GM19372 (cell line): ENCODE data around the gene NEUROD2.
A peak's percentile ranks its signal among the peaks of the same experiment; 100 is the strongest.

Experiments used
- ATAC-seq: cut with Tn5 transposase; IDR thresholded peaks from one replicate; pipeline ENCODE4 v1.9.1; 2021; ENCODE audit warnings: mild to moderate bottlenecking, low read depth, moderate library complexity; ENCODE audit not compliant: unreplicated experiment

The NEUROD2 gene

DNA sequence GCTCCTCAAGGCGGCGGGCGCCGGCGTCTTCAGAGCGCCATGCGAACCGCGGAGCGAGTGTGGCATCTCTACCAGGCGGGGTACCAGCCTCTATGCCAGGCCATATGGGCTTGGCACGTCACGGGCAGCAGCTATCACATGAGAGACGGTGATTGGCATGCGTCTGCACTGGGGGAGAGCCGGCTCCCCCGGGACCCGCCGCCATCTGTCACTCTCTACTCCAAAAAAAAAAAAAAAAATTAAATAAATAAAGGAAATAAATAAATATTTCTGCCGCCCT, at the start of gene NEUROD2:
NEUROD2 (minus strand) TSS at position 70 of the 280 bp plus-strand sequence. CDS start 1,321 bp downstream, outside the sequence.
- no peak for ATAC-seq

GRCh38 chr17:39655105-39655504, 47.4 kb upstream of the NEUROD2 start:
- ATAC-seq: no peak

DNA sequence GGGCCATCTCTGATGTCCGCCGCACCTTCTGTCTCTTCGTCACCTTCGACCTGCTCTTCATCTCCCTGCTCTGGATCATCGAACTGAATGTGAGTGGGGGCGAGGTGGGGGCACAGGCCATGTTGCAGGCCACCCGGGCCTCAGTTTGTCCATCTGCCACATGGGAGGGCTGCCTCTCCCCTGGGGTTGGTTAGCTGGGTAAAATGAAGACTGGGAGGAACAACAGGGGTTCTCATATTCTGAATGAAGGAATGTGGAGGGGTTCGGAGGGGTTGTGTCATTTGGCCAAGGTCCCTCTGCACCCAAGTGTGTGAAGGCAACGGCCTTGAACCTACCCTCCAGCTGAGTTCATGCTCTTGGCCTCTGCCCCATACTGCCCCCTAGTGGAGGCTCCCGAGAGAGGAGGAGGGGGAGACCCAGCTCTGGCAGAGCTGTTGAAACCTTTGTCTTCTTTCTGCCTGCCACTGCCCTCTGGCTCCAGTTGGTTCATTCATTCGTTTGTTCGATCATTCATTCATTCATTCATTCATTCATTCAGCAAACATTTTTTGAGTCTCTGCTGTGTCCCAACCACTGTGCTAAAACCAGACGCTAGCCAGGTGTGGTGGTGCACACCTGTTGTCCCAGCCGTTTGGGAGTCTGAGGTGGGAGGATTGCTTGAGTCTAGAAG, 46.1 kb upstream of the NEUROD2 start:
- no peak for ATAC-seq

DNA sequence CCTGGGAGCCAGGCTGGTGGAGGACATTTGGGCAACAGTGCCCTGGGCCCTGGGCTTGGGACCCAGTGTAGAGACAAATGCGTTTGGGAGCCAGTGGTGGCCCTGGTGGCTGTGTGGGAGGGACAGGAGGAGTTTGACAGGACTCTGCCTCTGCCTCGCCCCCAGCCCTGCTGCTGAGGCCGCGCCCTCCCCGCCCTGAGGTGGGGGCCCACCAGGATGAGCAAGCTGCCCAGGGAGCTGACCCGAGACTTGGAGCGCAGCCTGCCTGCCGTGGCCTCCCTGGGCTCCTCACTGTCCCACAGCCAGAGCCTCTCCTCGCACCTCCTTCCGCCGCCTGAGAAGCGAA, 45.6 kb upstream of the NEUROD2 start:
- no peak for ATAC-seq

- ATAC-seq: no peak
These were observed 45.0 kb upstream of the NEUROD2 start for GRCh38 chr17:39652587-39653315.

DNA sequence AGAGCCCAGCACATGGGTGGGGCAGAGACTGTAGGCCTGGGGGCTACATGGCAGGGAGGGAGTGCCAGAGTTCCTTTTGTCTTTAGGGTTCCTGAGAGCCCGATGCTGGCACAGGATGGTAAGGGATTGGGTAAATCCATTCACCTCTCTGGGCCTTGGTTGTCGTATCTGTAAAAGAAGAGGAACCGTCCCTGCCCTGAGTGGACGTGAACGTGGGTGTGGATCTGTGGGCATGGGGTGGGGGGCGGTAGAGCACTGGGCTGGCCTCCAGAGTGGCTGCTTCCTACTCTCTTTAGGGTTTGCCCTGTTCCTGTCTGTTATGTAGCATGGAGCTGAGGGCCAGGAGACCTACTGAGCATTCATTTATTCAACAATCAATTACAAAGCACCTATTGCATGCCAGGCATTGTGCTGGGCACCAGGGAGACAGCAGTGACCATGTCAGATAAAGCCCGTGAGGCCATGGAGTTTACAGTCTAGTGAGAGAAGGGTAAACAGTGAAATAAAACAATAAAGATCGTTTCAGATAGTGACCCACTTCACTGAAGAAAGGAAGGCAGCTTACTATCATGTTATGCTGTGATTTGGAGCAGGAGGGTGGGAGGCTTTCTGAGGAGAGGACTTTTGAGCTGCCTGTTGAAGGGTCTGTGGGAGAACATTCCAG, 44.3 kb upstream of the NEUROD2 start:
- ATAC-seq: no peak

GRCh38 chr17:39650121-39650579, 42.4 kb upstream of the NEUROD2 start:
- no peak for ATAC-seq

DNA sequence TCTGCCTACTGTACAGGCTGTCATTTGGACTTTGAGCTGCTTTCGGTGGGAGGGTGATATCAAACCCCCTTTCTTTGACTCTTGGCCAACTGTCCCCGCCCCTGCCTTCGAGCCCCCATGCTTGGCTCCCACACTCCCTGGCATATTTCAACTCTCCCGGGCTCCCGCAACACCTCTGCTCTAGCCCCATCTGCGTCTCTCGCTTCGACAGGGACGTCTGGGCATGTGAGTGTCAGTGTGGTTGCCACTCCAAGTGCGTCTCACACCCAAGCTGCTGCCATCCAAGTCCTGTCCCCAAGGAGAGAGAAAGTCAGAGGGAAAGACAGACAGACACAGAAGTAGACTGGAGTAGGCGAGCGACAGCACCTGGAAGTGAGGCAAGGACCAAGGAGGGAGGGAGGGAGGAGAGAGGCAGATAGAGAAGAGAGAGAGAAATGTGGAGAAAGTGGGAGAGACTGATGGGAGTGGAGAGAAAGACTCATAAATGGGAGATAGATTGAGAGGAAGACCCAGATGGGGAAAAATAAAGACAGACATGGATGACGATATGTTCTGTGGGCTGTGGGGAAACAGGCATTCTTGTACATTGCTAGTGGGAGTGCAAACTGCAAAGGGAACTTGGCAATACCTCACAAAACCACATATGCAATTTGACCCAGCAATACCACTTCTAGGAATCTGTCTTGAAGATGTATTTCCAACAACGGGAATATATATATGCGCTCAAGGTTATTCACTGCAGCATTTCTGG, 41.1 kb upstream of the NEUROD2 start:
- no peak for ATAC-seq

- ATAC-seq: no peak
These were observed 39.5 kb upstream of the NEUROD2 start for GRCh38 chr17:39647256-39647655.

- no peak for ATAC-seq
These were observed 35.6 kb upstream of the NEUROD2 start for GRCh38 chr17:39643271-39643670.

DNA sequence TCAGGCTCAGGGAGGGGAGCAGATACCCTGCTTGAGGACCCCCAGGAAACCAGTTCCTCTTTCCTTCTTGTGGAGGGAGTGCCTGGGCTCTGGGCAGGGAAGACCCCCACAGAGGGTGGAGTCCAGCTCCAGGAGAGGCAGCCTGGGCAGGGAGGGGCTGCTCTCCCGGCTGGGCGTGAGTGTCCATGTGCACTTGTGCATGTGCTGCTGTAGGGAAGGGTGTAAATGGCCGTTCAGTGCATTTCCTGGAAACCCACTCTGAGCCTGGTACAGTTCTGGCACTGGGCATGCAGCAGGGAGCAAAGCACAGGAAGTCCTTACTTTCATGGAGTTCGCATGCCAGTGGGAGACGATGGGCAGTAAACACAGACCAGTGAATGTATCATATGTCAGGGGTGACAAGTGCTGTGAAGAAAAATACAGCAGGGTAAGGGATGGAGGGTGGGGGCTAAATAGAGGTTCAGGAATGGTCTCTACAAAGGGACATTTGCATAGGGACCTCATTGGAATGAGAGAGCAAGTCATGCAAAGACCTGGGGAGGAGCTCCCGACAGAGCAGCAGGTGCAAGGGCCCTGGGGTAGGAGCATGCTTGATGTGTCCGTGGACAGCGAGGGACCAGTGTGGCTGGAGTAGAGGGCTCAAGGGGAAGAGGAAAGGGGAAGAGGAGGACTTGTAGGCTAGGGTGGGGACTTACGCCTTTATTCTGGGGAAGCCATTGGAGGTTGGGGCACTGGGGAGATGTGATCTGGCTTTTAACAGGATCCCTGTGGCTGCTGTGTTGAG, 34.8 kb upstream of the NEUROD2 start:
- ATAC-seq: no peak

DNA sequence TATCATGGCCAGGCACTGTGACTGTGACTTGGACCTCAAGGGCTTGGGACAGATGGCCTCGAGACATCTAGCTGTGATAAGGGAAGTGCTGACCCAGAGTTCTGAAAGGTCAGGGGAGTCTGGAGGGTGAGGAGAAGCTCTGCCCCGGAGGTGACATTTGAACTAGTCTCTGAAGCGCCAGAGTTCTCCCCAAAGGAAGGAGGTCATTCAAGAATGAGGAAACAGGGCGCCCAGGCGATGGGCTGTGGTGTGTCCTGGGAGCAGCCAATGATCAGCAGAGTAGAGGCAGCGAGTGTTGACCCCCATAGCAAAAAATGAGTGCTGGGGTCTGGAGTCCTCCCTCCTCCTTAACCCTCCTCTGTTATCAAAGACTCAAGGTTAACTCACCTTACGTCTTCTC, 34.2 kb upstream of the NEUROD2 start:
- no peak for ATAC-seq

DNA sequence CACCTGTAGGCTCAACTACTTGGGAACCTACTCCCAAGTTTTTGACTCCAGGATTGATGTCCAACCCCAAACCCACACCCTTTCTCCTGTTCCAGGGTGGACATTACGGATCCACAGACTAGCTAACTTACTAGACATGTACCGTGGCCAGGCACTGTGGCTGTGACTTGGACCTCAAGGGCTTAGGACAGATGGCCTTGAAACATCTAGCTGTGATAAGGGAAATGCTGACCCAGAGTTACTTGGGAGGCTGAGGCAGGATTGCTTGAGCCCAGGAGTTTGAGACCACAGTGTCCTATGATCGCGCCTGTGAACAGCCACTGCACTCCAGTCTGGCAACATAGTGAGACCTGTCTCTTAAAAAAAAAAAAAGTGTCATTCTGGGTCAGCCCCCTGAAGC, 33.4 kb upstream of the NEUROD2 start:
- no peak for ATAC-seq

DNA sequence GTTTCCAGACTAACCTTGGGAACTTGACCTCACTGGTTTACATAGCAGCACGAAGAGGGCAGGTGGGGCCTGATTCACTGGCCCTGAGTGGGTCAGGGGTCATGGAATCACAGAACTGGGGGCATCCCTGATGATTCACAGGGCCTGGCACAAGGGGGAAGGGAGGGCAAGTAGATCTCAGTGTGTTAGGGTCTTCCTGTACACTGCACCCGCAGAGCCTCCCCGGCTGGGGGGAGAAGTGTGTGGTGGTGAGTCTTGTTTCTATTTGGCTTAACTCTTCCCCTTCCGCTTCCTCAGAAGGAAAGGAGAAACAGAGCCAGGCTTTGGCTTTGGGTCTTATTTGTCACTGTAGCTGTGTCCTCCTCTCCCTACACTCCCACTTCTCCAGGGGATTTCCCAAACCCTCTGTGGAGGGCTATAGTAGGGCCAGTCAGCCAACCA, 32.9 kb upstream of the NEUROD2 start:
- no peak for ATAC-seq

DNA sequence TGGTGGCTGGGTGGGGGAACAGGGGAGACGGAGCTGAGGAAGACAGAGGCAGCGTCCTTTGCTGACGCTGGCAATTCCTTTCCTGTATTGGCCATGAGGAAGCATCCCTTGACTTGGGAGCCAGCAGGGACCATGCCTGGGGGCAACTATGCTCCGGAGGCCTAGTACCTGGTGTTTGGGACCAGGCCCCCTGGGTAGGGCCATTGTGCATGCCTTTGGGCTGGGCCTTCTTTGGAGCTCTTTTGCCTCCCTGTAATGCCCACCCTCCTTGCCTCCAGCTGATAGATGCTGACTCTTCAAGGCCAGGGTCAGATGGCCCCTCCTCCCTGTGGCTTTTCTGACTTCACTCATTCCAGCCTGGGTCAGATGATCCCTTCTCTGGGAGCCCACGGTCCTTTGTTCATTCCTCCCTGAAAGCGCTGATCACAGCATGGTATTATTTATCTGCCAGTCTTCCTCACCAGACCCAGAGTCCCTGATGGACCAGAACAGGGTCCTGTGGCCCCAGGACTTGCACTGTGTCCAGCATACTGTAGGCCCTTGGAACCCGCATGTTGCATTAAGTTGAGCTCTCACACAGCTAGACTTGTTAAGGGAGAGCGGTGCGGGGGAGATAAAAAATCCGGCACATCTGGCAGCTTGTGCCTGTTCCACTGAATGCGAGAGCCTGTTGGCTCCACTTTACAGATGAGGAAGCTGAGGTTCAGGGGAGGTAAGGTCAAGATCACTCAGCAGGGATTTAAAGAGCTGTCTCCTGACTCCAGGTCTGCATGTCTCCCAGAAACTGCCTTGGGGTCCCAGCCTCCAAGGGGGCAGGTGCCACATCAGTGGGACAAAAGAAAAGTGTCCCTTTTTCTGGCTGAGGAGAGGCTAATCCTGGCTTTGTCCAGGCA, 32.1 kb upstream of the NEUROD2 start:
- no peak for ATAC-seq

DNA sequence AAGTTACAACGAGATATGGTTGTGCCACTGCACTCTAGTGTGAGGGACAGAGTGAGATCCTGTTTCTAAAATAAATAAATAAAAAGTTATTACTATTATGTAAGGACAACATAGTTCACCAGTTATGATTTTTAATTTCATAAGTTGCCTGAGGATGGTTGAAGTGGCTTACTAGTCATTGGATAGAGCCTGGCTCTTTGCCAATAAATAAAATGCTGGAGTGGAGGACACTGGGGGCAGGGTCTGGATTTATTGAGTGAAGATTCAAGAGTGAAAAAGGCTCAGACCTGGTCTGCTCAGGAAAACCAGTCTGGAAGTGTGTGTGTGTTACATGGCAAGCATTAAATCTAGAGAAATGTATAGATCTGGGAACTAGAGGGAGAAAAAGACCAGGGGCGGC, 31.3 kb upstream of the NEUROD2 start:
- no peak for ATAC-seq

GRCh38 chr17:39638317-39638716, 30.6 kb upstream of the NEUROD2 start:
- no peak for ATAC-seq

DNA sequence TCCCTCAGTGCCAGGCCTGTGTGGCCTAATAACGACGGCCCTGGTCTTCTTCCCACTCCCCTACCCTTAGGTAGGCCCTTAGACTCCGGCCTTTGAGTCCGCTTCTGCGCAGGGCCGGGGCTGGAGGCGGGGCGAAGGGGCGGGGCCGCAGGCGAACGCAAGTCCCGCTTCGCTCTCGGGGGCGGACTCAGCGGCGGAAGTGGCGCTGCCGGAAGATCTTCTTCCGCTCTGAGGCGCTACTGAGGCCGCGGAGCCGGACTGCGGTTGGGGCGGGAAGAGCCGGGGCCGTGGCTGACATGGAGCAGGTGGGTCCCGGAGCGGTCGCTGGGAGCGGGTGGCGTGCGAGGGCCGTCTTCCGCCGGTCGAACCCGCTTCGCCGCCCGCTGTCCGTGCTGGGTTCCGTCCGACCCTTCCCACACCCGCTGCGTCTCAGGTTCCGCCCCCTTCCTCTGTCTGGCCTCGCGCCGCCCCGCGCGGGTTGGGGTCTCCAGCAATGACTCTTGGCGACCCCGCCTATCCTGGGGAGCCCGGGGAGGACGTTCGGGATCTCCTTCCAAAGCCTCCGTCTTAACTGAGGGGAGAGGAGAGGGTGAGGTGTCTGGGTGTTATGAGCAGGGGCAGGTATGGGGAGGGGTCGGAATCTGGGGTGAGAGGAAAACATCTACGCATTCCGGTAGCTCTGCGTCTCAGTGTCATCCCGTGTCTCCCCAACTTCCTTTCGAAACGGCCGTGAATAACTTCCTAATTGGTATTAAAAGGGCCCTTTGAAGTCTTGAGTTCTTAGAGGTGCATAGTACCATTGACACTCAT, 29.4 kb upstream of the NEUROD2 start, which contains the start of gene STARD3:
STARD3 (plus strand) TSS at position 218 of the 810 bp plus-strand sequence. CDS start 16,388 bp downstream, outside the sequence.
- ATAC-seq: peak; percentile 84
